CD8-positive, alpha-beta memory T cell (primary cell): Measurements from ENCODE around the gene IL2RA. TPM values are rescaled to one million over a fixed set of nuclear protein-coding genes. Genes with fewer than 3 reads are reported as not detected.
A peak's percentile ranks its signal among the peaks of the same experiment; 100 is the strongest.

Experiments used
- CTCF ChIA-PET: fragments of 350-600 bp; sonication (Branson Sonifier 250); formaldehyde crosslinking; loops from one replicate; lab custom pipeline; 2021; ENCODE audit warnings: antibody characterized with exemption; lab: Charles Lee
- POLR2A ChIA-PET: fragments of 350-600 bp; sonication (Branson Sonifier 250); formaldehyde crosslinking; loops from one replicate; lab custom pipeline; 2021; ENCODE audit warnings: antibody characterized with exemption; lab: Charles Lee
- DNase-seq, 5 donors: peaks; one replicate each; pipeline versions ENCODE4 v3.0.0 to v3.0.0-alpha.2; 2020 to 2022; ENCODE audit warnings: mixed read lengths in 1 of 5
- H3K27ac ChIP-seq: one replicate; pipeline ENCODE4 v1.7.0; 2013; ENCODE audit warnings: low read depth, mild to moderate bottlenecking, low read length, moderate library complexity
- H3K27me3 ChIP-seq: 2 replicates; pipeline ENCODE4 v1.7.0; 2013; ENCODE audit warnings: low read length, mild to moderate bottlenecking; ENCODE audit not compliant: insufficient read depth, poor library complexity, severe bottlenecking
- H3K36me3 ChIP-seq: 2 replicates; pipeline ENCODE4 v1.7.0; 2013; ENCODE audit warnings: mild to moderate bottlenecking, low read length, moderate library complexity; ENCODE audit not compliant: insufficient read depth
- H3K4me1 ChIP-seq: 2 replicates; pipeline ENCODE4 v1.7.0; 2013; ENCODE audit warnings: mild to moderate bottlenecking, low read length, moderate library complexity; ENCODE audit not compliant: insufficient read depth
- H3K4me3 ChIP-seq: 2 replicates; pipeline ENCODE4 v1.7.0; 2013; ENCODE audit warnings: mild to moderate bottlenecking, low read length
- H3K9me3 ChIP-seq: 2 replicates; pipeline ENCODE4 v1.7.0; 2013; ENCODE audit warnings: mild to moderate bottlenecking, low read length
- H3K27ac Mint-ChIP-seq, 8 donors: one replicate each; pipeline ENCODE4 v1.8.0; 2020 to 2021; ENCODE audit warnings: mixed read lengths in 8 of 8, mild to moderate bottlenecking in 6 of 8, inconsistent platforms in 3 of 8, moderate library complexity in 3 of 8
- H3K27me3 Mint-ChIP-seq, 2 donors: one replicate each; pipeline ENCODE4 v1.8.0; 2020 to 2021; ENCODE audit warnings: mixed read lengths in 2 of 2, mild to moderate bottlenecking in 1 of 2, moderate library complexity in 1 of 2
- H3K36me3 Mint-ChIP-seq, 3 donors: one replicate each; pipeline ENCODE4 v1.8.0; 2020 to 2021; ENCODE audit warnings: mixed read lengths in 3 of 3, inconsistent platforms in 1 of 3, mild to moderate bottlenecking in 1 of 3
- H3K4me1 Mint-ChIP-seq, 3 donors: one replicate each; pipeline ENCODE4 v1.8.0; 2020 to 2021; ENCODE audit warnings: mixed read lengths in 3 of 3, inconsistent platforms in 1 of 3, mild to moderate bottlenecking in 1 of 3
- H3K4me3 Mint-ChIP-seq, 7 donors: one replicate each; pipeline ENCODE4 v1.8.0; 2020 to 2021; ENCODE audit warnings: mixed read lengths in 7 of 7, mild to moderate bottlenecking in 6 of 7, moderate library complexity in 4 of 7, inconsistent platforms in 2 of 7
- H3K9me3 Mint-ChIP-seq, 5 donors: one replicate each; pipeline ENCODE4 v1.8.0; 2020 to 2022; ENCODE audit warnings: mixed read lengths in 5 of 5, mild to moderate bottlenecking in 3 of 5, moderate library complexity in 2 of 5, inconsistent platforms in 1 of 5
- polyA plus RNA-seq: library from polyadenylated mRNA; unstranded; fragments of 300-500 nt; fragmentation: Illumina TruSeq; gene quantifications from one replicate; pipeline ENCODE4 v1.2.3, GENCODE V29; 2021
- total RNA-seq, 2 experiments: library from RNA; stranded (reverse); gene quantifications; one replicate each; pipeline ENCODE4 v1.2.3, GENCODE V29; 2021

Gene IL2RA
- total and polyA plus RNA-seq, 3 experiments from 2014 or later = 8.3 to 1,224 (median 1,178) TPM

DNA sequence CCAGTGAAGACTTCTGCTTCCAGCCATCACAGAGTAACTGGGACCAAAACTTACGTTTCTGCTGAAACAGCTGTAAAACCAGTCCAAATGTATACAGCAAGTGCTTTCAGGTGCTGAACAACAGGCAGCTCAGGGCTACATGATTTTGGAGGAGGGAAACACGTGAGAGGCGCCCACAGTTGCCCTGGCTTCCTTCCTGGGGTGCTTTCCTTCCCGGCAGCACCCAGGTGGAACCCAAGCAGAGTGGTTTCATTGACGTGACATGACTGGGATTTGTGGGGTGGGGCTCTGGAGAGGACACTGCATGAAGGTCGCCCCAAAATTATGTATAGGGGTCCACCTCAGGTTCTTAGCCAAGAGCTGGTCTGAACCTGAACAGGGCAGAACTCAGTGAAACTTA is 34.2 kb downstream of the IL2RA start:
- H3K4me3 ChIP-seq = no peak overlapping the region
- Mint-ChIP-seq H3K27ac (peak overlapping the region in 1 of 8 donors; percentile 32), H3K9me3 (peaks cover 0 to 11% (median 4%) of the 10 kb centered on the region in 5 donors), H3K4me3 (no peak overlapping the region), H3K27me3 (no peaks in the 10 kb centered on the region), H3K4me1 (peaks cover 1 to 17% (median 8%) of the 10 kb centered on the region in 3 donors), H3K36me3 (peaks cover 2 to 19% (median 13%) of the 10 kb centered on the region in 3 donors)
- no peak for DNase-seq
- no peaks in the 10 kb centered on the region for H3K36me3 ChIP-seq
- ChIA-PET CTCF (interaction anchor here (0.7 kb wide), 1 partner anchor 14 kb away, joined by 4 read pairs; no protein-coding TSS in a partner anchor), POLR2A (no interaction called here)
- H3K27me3 ChIP-seq = no peaks in the 10 kb centered on the region
- H3K27ac ChIP-seq = no peak overlapping the region
- peaks cover 5% of the 10 kb centered on the region for H3K4me1 ChIP-seq
- no peaks in the 10 kb centered on the region for H3K9me3 ChIP-seq

GRCh38 chr10:6025683-6026255 is 36.4 kb downstream of the IL2RA start:
- peaks cover 7 to 37% (median 15%) of the 10 kb centered on the region in 3 donors for H3K36me3 Mint-ChIP-seq

DNA sequence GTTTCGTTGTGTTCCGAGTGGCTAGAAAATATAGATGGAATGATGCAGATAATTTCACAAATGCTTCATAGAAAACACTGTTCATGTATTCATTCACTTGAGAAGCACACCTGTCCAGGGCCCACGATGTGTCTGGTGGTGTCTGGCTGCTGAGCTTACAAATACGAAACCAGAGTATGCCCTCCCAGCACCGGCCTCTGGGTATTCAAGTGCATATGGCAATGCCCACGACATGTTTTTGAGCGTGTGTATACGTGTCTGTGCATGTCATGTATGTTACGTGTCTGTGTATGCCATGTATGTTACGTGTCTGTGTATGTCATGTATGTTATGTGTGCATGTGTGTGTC is 37.9 kb downstream of the IL2RA start:
- H3K4me3 Mint-ChIP-seq = no peak overlapping the region
- no peak overlapping the region for H3K4me3 ChIP-seq
- peaks cover 0 to 10% (median 8%) of the 10 kb centered on the region in 3 donors for H3K4me1 Mint-ChIP-seq
- ChIA-PET POLR2A (no interaction called here), CTCF (interaction anchor here (0.7 kb wide), 1 partner anchor 10 kb away, joined by 4 read pairs; no protein-coding TSS in a partner anchor)
- no peaks in the 10 kb centered on the region for H3K27me3 ChIP-seq
- H3K27me3 Mint-ChIP-seq = peaks cover 0 to 4% of the 10 kb centered on the region in 2 donors
- no peak for DNase-seq
- no peak overlapping the region for H3K27ac ChIP-seq
- H3K36me3 ChIP-seq = no peaks in the 10 kb centered on the region
- H3K36me3 Mint-ChIP-seq = peaks cover 5 to 39% (median 7%) of the 10 kb centered on the region in 3 donors
- H3K27ac Mint-ChIP-seq = peak overlapping the region in 1 of 8 donors; percentile 51
- H3K4me1 ChIP-seq = peaks cover 5% of the 10 kb centered on the region
- H3K9me3 ChIP-seq = no peaks in the 10 kb centered on the region
- H3K9me3 Mint-ChIP-seq = no peaks in the 10 kb centered on the region

More at GRCh38 chr10:6025683-6026255, 36.4 kb downstream of the IL2RA start:
- DNase-seq = no peak
- peaks cover under 1 to 13% (median 8%) of the 10 kb centered on the region in 3 donors for H3K4me1 Mint-ChIP-seq
- no peak overlapping the region for H3K27ac Mint-ChIP-seq
- H3K27me3 ChIP-seq = no peaks in the 10 kb centered on the region
- no peaks in the 10 kb centered on the region for H3K36me3 ChIP-seq
- H3K9me3 ChIP-seq = no peaks in the 10 kb centered on the region
- no peak overlapping the region for H3K4me3 Mint-ChIP-seq
- H3K9me3 Mint-ChIP-seq = peaks cover 0 to 9% (median 3%) of the 10 kb centered on the region in 5 donors
- H3K4me1 ChIP-seq = peaks cover 5% of the 10 kb centered on the region
- no peak overlapping the region for H3K4me3 ChIP-seq
- CTCF ChIA-PET = interaction anchor here (0.8 to 1.1 kb wide), 3 partner anchors 12 to 61 kb away, joined by 3 to 4 read pairs (median 3); no protein-coding TSS in a partner anchor
- POLR2A ChIA-PET = no interaction called here
- H3K27ac ChIP-seq = no peak overlapping the region
- peaks cover 0 to 4% of the 10 kb centered on the region in 2 donors for H3K27me3 Mint-ChIP-seq

GRCh38 chr10:6023661-6024333 is 38.4 kb downstream of the IL2RA start:
- peaks cover 5% of the 10 kb centered on the region for H3K4me1 ChIP-seq
- no peak overlapping the region for H3K4me3 ChIP-seq
- H3K9me3 ChIP-seq = no peaks in the 10 kb centered on the region
- H3K4me3 Mint-ChIP-seq = no peak overlapping the region
- CTCF ChIA-PET = no interaction called here
- POLR2A ChIA-PET = no interaction called here
- peaks cover 0 to 6% of the 10 kb centered on the region in 2 donors for H3K27me3 Mint-ChIP-seq
- no peaks in the 10 kb centered on the region for H3K27me3 ChIP-seq
- peaks cover 5 to 44% (median 10%) of the 10 kb centered on the region in 3 donors for H3K36me3 Mint-ChIP-seq
- no peak for DNase-seq
- H3K27ac ChIP-seq = no peak overlapping the region
- H3K9me3 Mint-ChIP-seq = no peaks in the 10 kb centered on the region
- H3K4me1 Mint-ChIP-seq = peaks cover 0 to 10% (median 8%) of the 10 kb centered on the region in 3 donors
- H3K27ac Mint-ChIP-seq = no peak overlapping the region
- no peaks in the 10 kb centered on the region for H3K36me3 ChIP-seq

- Histone ChIP-seq H3K27me3 (no peaks in the 10 kb centered on the region), H3K27ac (no peak overlapping the region), H3K9me3 (no peaks in the 10 kb centered on the region), H3K4me1 (peaks cover under 1% of the 10 kb centered on the region), H3K4me3 (no peak overlapping the region), H3K36me3 (no peaks in the 10 kb centered on the region)
- Mint-ChIP-seq H3K4me1 (peaks cover 0 to 2% (median under 1%) of the 10 kb centered on the region in 3 donors), H3K36me3 (peaks cover 5 to 44% (median 11%) of the 10 kb centered on the region in 3 donors), H3K27ac (peak overlapping the region in 1 of 8 donors; percentile 70), H3K4me3 (no peak overlapping the region), H3K9me3 (no peaks in the 10 kb centered on the region), H3K27me3 (peaks cover 0 to 6% of the 10 kb centered on the region in 2 donors)
- ChIA-PET CTCF (no interaction called here), POLR2A (no interaction called here)
- no peak for DNase-seq
Observed at GRCh38 chr10:6022660-6023059, 39.5 kb downstream of the IL2RA start.

DNA sequence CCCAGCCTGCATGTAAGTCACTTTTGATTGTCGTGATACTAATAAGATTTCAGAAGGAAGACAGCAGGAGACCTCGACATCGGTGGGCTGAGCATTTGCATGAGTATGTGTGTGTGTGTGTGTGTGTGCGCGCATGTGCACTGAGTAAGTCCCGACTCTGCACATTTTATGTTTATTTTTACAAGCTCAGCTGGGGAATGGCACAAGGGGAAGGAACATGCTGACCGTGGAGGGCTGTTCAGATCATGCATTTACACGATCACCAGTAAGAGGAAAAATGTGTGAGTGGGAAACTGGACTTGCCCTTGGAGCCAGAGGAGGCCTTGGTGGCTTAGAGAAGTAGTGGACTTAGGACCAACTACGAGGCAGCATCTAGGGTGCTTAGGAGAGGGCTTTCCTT is 41.3 kb downstream of the IL2RA start:
- no peaks in the 10 kb centered on the region for H3K9me3 ChIP-seq
- peaks cover 2 to 5% (median 3%) of the 10 kb centered on the region in 3 donors for H3K4me1 Mint-ChIP-seq
- peaks cover 0 to 6% of the 10 kb centered on the region in 2 donors for H3K27me3 Mint-ChIP-seq
- ChIA-PET POLR2A (no interaction called here), CTCF (no interaction called here)
- no peaks in the 10 kb centered on the region for H3K27me3 ChIP-seq
- no peak overlapping the region for H3K27ac ChIP-seq
- no peaks in the 10 kb centered on the region for H3K9me3 Mint-ChIP-seq
- H3K36me3 ChIP-seq = no peaks in the 10 kb centered on the region
- H3K36me3 Mint-ChIP-seq = peaks cover 5 to 47% (median 9%) of the 10 kb centered on the region in 3 donors
- no peaks in the 10 kb centered on the region for H3K4me1 ChIP-seq
- DNase-seq = no peak
- H3K27ac Mint-ChIP-seq = peak overlapping the region in 1 of 8 donors; percentile 33
- H3K4me3 ChIP-seq = no peak overlapping the region
- H3K4me3 Mint-ChIP-seq = no peak overlapping the region

DNA sequence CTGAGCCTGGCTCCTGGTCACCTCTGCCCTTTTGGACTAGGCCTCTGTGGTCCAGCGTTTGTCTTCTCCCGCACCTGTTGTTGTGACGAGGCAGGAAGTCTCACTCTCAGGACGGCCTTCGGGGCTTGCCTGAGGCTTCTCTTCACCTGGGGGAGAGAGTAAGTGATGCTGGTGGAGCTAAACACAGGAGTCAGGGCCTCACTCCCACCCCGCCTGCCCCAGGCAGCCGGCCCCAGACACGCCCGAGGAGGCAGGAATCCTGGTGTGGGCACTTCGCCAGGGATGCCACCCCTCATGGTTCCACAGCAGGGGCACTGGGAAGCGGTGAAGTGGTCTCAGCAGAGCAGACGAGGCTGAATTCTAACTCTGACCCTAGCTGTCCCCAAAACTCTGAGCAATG is 42.4 kb downstream of the IL2RA start:
- DNase-seq = no peak
- Histone ChIP-seq H3K9me3 (no peaks in the 10 kb centered on the region), H3K4me3 (no peak overlapping the region), H3K36me3 (no peaks in the 10 kb centered on the region), H3K4me1 (peaks cover 2% of the 10 kb centered on the region), H3K27me3 (no peaks in the 10 kb centered on the region), H3K27ac (no peak overlapping the region)
- no peaks in the 10 kb centered on the region for H3K9me3 Mint-ChIP-seq
- H3K27me3 Mint-ChIP-seq = peaks cover 0 to 6% of the 10 kb centered on the region in 2 donors
- peaks cover 5 to 45% (median 9%) of the 10 kb centered on the region in 3 donors for H3K36me3 Mint-ChIP-seq
- ChIA-PET POLR2A (no interaction called here), CTCF (no interaction called here)
- no peak overlapping the region for H3K4me3 Mint-ChIP-seq
- peaks cover 5 to 9% (median 7%) of the 10 kb centered on the region in 3 donors for H3K4me1 Mint-ChIP-seq
- H3K27ac Mint-ChIP-seq = no peak overlapping the region
